H9 (cell line): ENCODE results near the gene ATXN7L3. TPM values are rescaled to one million over a fixed set of nuclear protein-coding genes. Genes with fewer than 3 reads are reported as not detected.

Experiments
- DNase-seq: peaks from one replicate; pipeline ENCODE4 v3.0.0-alpha.2; 2017
- H2AFZ ChIP-seq: one replicate; pipeline ENCODE4 v1.6.1; 2013; ENCODE audit warnings: mild to moderate bottlenecking, low read length, control low read depth, moderate library complexity
- H2AK5ac ChIP-seq: 2 replicates; pipeline ENCODE4 v1.6.1; 2013; ENCODE audit warnings: low read length, control low read depth, mixed read lengths; ENCODE audit not compliant: insufficient read length
- H2BK120ac ChIP-seq: one replicate; pipeline ENCODE4 v1.6.1; 2013; ENCODE audit warnings: low read depth, mild to moderate bottlenecking, low read length, control low read depth, inconsistent platforms; ENCODE audit not compliant: poor library complexity, severe bottlenecking
- H2BK12ac ChIP-seq: 2 replicates; pipeline ENCODE4 v1.6.1; 2013; ENCODE audit warnings: low read length, control low read depth, mixed read lengths, low read depth; ENCODE audit not compliant: insufficient read length
- H2BK15ac ChIP-seq: 2 replicates; pipeline ENCODE4 v1.6.1; 2013; ENCODE audit warnings: low read depth, low read length, control low read depth
- H2BK20ac ChIP-seq: one replicate; pipeline ENCODE4 v1.6.1; 2013; ENCODE audit warnings: low read depth, mild to moderate bottlenecking, low read length, control low read depth, inconsistent platforms; ENCODE audit not compliant: poor library complexity, severe bottlenecking
- H2BK5ac ChIP-seq: 2 replicates; pipeline ENCODE4 v1.6.1; 2013; ENCODE audit warnings: low read length, control low read depth, mixed read lengths; ENCODE audit not compliant: insufficient read length
- H3K14ac ChIP-seq: 2 replicates; pipeline ENCODE4 v1.6.1; 2013; ENCODE audit warnings: low read length, control low read depth; ENCODE audit not compliant: insufficient read depth
- H3K18ac ChIP-seq: 2 replicates; pipeline ENCODE4 v1.6.1; 2013; ENCODE audit warnings: low read depth, mild to moderate bottlenecking, mixed read lengths, low read length, control low read depth; ENCODE audit not compliant: insufficient read length
- H3K23ac ChIP-seq: 2 replicates; pipeline ENCODE4 v1.6.1; 2013; ENCODE audit warnings: low read length, control low read depth, mixed read lengths, low read depth; ENCODE audit not compliant: insufficient read length
- H3K23me2 ChIP-seq: 2 replicates; pipeline ENCODE4 v1.6.1; 2013; ENCODE audit warnings: low read depth, mild to moderate bottlenecking, mixed read lengths, low read length, control low read depth; ENCODE audit not compliant: insufficient read length, poor library complexity, severe bottlenecking
- H3K27ac ChIP-seq: 2 replicates; pipeline ENCODE4 v1.5.1; 2013; ENCODE audit warnings: low read length, control low read depth, mixed read lengths, low read depth; ENCODE audit not compliant: insufficient read length
- H3K27me3 ChIP-seq: 2 replicates; pipeline ENCODE4 v1.6.1; 2013; ENCODE audit warnings: low read length, control low read depth, inconsistent platforms; ENCODE audit not compliant: insufficient read depth
- H3K4ac ChIP-seq: 2 replicates; pipeline ENCODE4 v1.6.1; 2013; ENCODE audit warnings: low read depth, mild to moderate bottlenecking, control low read depth, inconsistent platforms, low read length, moderate library complexity
- H3K4me1 ChIP-seq: 2 replicates; pipeline ENCODE4 v1.6.1; 2013; ENCODE audit warnings: low read length, control low read depth, inconsistent platforms; ENCODE audit not compliant: insufficient read depth
- H3K4me2 ChIP-seq: 2 replicates; pipeline ENCODE4 v1.6.1; 2013; ENCODE audit warnings: low read length, control low read depth, mixed read lengths; ENCODE audit not compliant: insufficient read length, insufficient read depth
- H3K56ac ChIP-seq: 2 replicates; pipeline ENCODE4 v1.6.1; 2013; ENCODE audit warnings: low read depth, mild to moderate bottlenecking, mixed read lengths, low read length, control low read depth; ENCODE audit not compliant: insufficient read length
- H3K79me1 ChIP-seq: 2 replicates; pipeline ENCODE4 v1.6.1; 2013; ENCODE audit warnings: low read depth, mild to moderate bottlenecking, moderate library complexity, low read length, control low read depth, inconsistent platforms; ENCODE audit not compliant: insufficient read depth, poor library complexity, severe bottlenecking
- H3K79me2 ChIP-seq: 2 replicates; pipeline ENCODE4 v1.6.1; 2013; ENCODE audit warnings: low read length, control low read depth, inconsistent platforms; ENCODE audit not compliant: insufficient read depth
- H3K9ac ChIP-seq: 2 replicates; pipeline ENCODE4 v1.6.1; 2013; ENCODE audit warnings: low read length, control low read depth, mixed read lengths; ENCODE audit not compliant: insufficient read length; ENCODE audit errors: extremely low read depth
- H3K9me3 ChIP-seq: one replicate; pipeline ENCODE4 v1.6.1; 2013; ENCODE audit warnings: low read depth, low read length, inconsistent platforms; ENCODE audit not compliant: control insufficient read depth
- H3T11ph ChIP-seq: one replicate; pipeline ENCODE4 v1.6.1; 2013; ENCODE audit warnings: mild to moderate bottlenecking, low read length, control low read depth, inconsistent platforms
- H4K20me1 ChIP-seq: one replicate; pipeline ENCODE4 v1.6.1; 2013; ENCODE audit not compliant: control insufficient read depth, insufficient read length, insufficient read depth
- H4K5ac ChIP-seq: 2 replicates; pipeline ENCODE4 v1.6.1; 2013; ENCODE audit warnings: low read depth, mild to moderate bottlenecking, mixed read lengths, low read length, control low read depth; ENCODE audit not compliant: insufficient read length
- H4K8ac ChIP-seq: replicated peaks from 2 replicates; pipeline ENCODE4 v1.6.1; 2013; ENCODE audit warnings: low read length, control low read depth, mixed read lengths, low read depth; ENCODE audit not compliant: insufficient read length
- H4K91ac ChIP-seq: 2 replicates; pipeline ENCODE4 v1.6.1; 2013; ENCODE audit warnings: low read depth, mild to moderate bottlenecking, moderate library complexity, mixed read lengths, low read length, control low read depth; ENCODE audit not compliant: insufficient read length
- H3K27ac Mint-ChIP-seq, 3 experiments: 2 replicates in 2 of 3; 3 replicates in 1 of 3; pipeline ENCODE4 v1.8.0; 2020 to 2021; ENCODE audit warnings: mixed read lengths in 3 of 3, mild to moderate bottlenecking in 1 of 3, moderate library complexity in 1 of 3
- H3K27me3 Mint-ChIP-seq: 2 replicates; pipeline ENCODE4 v1.8.0; 2021; ENCODE audit warnings: low read depth, mild to moderate bottlenecking, moderate library complexity, mixed read lengths
- H3K36me3 Mint-ChIP-seq, 3 experiments: 2 replicates in 2 of 3; 3 replicates in 1 of 3; pipeline ENCODE4 v1.8.0; 2020 to 2021; ENCODE audit warnings: low read depth in 3 of 3, mixed read lengths in 3 of 3; ENCODE audit not compliant: insufficient read depth in 1 of 3
- H3K4me1 Mint-ChIP-seq, 2 experiments: 2 replicates each; pipeline ENCODE4 v1.8.0; 2020; ENCODE audit warnings: mixed read lengths in 2 of 2
- H3K4me3 Mint-ChIP-seq, 2 experiments: 2 replicates in 1 of 2; 3 replicates in 1 of 2; pipeline ENCODE4 v1.8.0; 2020 to 2021; ENCODE audit warnings: mild to moderate bottlenecking in 2 of 2, mixed read lengths in 2 of 2, moderate library complexity in 1 of 2
- H3K9me3 Mint-ChIP-seq, 2 experiments: 2 replicates in 1 of 2; 3 replicates in 1 of 2; pipeline ENCODE4 v1.8.0; 2020; ENCODE audit warnings: mild to moderate bottlenecking in 2 of 2, mixed read lengths in 2 of 2, moderate library complexity in 1 of 2
- WGBS: extraction: QIAGEN DNeasy Blood & Tissue Kit; methylation state at CpG from one replicate; pipeline ENCODE4 v1.1.7; 2013; ENCODE audit warnings: missing lambda C conversion rate, low lambda C conversion rate, mixed read lengths; ENCODE audit not compliant: insufficient read length; ENCODE audit errors: extremely low coverage; 5-methylcytosine and 5-hydroxymethylcytosine counted together
- total RNA-seq: library from RNA; stranded (reverse); gene quantifications from 2 replicates; pipeline ENCODE4 v1.2.1, GENCODE V29; 2021
- TF ChIP-seq, protein P1 (sequence below): fragments of 200-600 bp; sonication (generic); conservative IDR thresholded peaks from 3 replicates; pipeline ENCODE4 v1.8.0; 2021; ENCODE audit warnings: antibody characterized with exemption, mild to moderate bottlenecking

ATXN7L3 gene
- total RNA-seq, 1 experiment from 2014 or later = 125 TPM

DNA sequence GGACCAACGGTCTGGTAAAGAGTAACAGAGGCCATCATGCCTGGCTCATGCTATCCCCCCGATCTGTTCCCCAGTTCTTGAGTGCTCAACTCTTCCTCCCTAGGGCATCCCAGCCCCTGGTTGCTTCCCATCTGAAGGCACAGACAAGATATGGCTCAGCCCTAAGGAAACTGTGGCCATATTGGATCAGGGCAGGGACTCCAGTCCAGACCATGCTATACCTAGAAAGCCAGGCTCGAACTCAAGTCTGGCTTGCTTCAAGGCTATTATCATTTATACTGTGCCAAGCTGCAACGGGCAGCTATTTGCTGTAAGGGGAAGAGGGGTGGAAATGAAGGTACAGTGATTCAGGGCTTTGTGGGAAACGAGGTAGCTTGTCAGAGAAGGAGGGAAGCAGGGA lies 17.0 kb upstream of the ATXN7L3 start:
- no peak overlapping the region; a peak in 1 of 7 replicates for H3K27ac Mint-ChIP-seq
- H3K9me3 Mint-ChIP-seq = no peaks in the 10 kb centered on the region; a peak in 1 of 5 replicates
- WGBS = no CpG with 5 or more reads among the region's 5 CpGs
- H3K36me3 Mint-ChIP-seq = peaks cover 23 to 60% (median 56%) of the 10 kb centered on the region in 3 experiments; a peak in 6 of 7 replicates
- H3K4ac ChIP-seq = no peak overlapping the region
- H3K4me3 Mint-ChIP-seq = peak overlapping the region; percentile 76 to 83
- H3K23me2 ChIP-seq = peaks cover 18% of the 10 kb centered on the region
- H3K27ac ChIP-seq = no peak overlapping the region
- no peak overlapping the region for H2BK15ac ChIP-seq
- no peak overlapping the region for H2BK120ac ChIP-seq
- TF ChIP-seq, protein P1, sequence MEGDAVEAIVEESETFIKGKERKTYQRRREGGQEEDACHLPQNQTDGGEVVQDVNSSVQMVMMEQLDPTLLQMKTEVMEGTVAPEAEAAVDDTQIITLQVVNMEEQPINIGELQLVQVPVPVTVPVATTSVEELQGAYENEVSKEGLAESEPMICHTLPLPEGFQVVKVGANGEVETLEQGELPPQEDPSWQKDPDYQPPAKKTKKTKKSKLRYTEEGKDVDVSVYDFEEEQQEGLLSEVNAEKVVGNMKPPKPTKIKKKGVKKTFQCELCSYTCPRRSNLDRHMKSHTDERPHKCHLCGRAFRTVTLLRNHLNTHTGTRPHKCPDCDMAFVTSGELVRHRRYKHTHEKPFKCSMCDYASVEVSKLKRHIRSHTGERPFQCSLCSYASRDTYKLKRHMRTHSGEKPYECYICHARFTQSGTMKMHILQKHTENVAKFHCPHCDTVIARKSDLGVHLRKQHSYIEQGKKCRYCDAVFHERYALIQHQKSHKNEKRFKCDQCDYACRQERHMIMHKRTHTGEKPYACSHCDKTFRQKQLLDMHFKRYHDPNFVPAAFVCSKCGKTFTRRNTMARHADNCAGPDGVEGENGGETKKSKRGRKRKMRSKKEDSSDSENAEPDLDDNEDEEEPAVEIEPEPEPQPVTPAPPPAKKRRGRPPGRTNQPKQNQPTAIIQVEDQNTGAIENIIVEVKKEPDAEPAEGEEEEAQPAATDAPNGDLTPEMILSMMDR = no peak
- no peak overlapping the region for H2BK12ac ChIP-seq
- no peak overlapping the region for H2AFZ ChIP-seq
- H2BK5ac ChIP-seq = no peak overlapping the region
- H3K56ac ChIP-seq = no peak overlapping the region
- DNase-seq = no peak
- H3K14ac ChIP-seq = no peak overlapping the region
- no peak overlapping the region for H2BK20ac ChIP-seq
- no peak overlapping the region for H3T11ph ChIP-seq
- peaks cover 10 to 17% of the 10 kb centered on the region in 2 experiments for H3K4me1 Mint-ChIP-seq
- H2AK5ac ChIP-seq = no peak overlapping the region
- H3K4me1 ChIP-seq = 0 out of 2 replicates have a peak, but pooled peaks cover 4% of the 10 kb centered on the region
- no peak overlapping the region for H3K23ac ChIP-seq
- no peak overlapping the region for H4K91ac ChIP-seq
- H3K27me3 Mint-ChIP-seq = no peaks in the 10 kb centered on the region
- no peak overlapping the region for H4K5ac ChIP-seq
- no peak overlapping the region for H3K9ac ChIP-seq
- H3K18ac ChIP-seq = no peak overlapping the region
- H3K79me2 ChIP-seq = peaks cover 6% of the 10 kb centered on the region; the same call in 1 of the 2 replicates
- H3K9me3 ChIP-seq = no peaks in the 10 kb centered on the region
- no peaks in the 10 kb centered on the region for H3K27me3 ChIP-seq
- H4K20me1 ChIP-seq = no peaks in the 10 kb centered on the region
- H3K79me1 ChIP-seq = peaks cover 6% of the 10 kb centered on the region
- no peak overlapping the region for H4K8ac ChIP-seq
- no peak overlapping the region for H3K4me2 ChIP-seq
